Activated CD8-positive, alpha-beta T cell treated with anti-CD3 and anti-CD28 coated beads for 36 hours (primary cell): ENCODE data around the gene SIGLEC14. TPM values are rescaled to one million over a fixed set of nuclear protein-coding genes. Genes with fewer than 3 reads are reported as not detected.
"Not testable (repeated sequence)": the region's sequence is repeated elsewhere in the genome, so short reads cannot be mapped to it uniquely, and the experiment has no call there.

ENCODE experiments used
- ATAC-seq: fragments of 200-7000 bp; cut with Tn5 transposase; one replicate; pipeline ENCODE4 v1.10.0; 2021; ENCODE audit warnings: mild to moderate bottlenecking, moderate library complexity
- CTCF ChIA-PET: fragments of 350-600 bp; sonication (Branson Sonifier 250); formaldehyde crosslinking; loops from one replicate; lab custom pipeline; 2021; ENCODE audit warnings: antibody characterized with exemption; lab: Charles Lee
- POLR2A ChIA-PET: fragments of 350-600 bp; sonication (Branson Sonifier 250); formaldehyde crosslinking; loops from one replicate; lab custom pipeline; 2021; ENCODE audit warnings: antibody characterized with exemption; lab: Charles Lee
- DNase-seq: peaks from one replicate; pipeline ENCODE4 v3.0.0-alpha.2; 2020
- H3K27ac Mint-ChIP-seq: one replicate; pipeline ENCODE4 v1.8.0; 2021; ENCODE audit warnings: mild to moderate bottlenecking, mixed read lengths
- H3K27me3 Mint-ChIP-seq: one replicate; pipeline ENCODE4 v1.8.0; 2021; ENCODE audit warnings: mixed read lengths
- H3K36me3 Mint-ChIP-seq: one replicate; pipeline ENCODE4 v1.8.0; 2021; ENCODE audit warnings: low read depth, mixed read lengths
- H3K4me1 Mint-ChIP-seq: one replicate; pipeline ENCODE4 v1.8.0; 2021; ENCODE audit warnings: low read depth, mixed read lengths
- H3K4me3 Mint-ChIP-seq: one replicate; pipeline ENCODE4 v1.8.0; 2021; ENCODE audit warnings: mild to moderate bottlenecking, moderate library complexity, mixed read lengths
- H3K9me3 Mint-ChIP-seq: one replicate; pipeline ENCODE4 v1.8.0; 2021; ENCODE audit warnings: mixed read lengths
- intact Hi-C: fragments of 100-400 bp; cut with micrococcal nuclease; formaldehyde crosslinking; loops from one replicate; pipeline ENCODE4 v1.10.0; 2022
- total RNA-seq, 2 experiments: library from RNA; stranded (reverse); gene quantifications; one replicate each; pipeline ENCODE4 v1.2.3, GENCODE V29; 2021
- TF ChIP-seq, protein P1 (sequence below): fragments of 200-600 bp; IDR thresholded peaks from one replicate; pipeline ENCODE4 v1.8.0; 2022; ENCODE audit warnings: antibody characterized with exemption, mild to moderate bottlenecking

Gene SIGLEC14, protein sequence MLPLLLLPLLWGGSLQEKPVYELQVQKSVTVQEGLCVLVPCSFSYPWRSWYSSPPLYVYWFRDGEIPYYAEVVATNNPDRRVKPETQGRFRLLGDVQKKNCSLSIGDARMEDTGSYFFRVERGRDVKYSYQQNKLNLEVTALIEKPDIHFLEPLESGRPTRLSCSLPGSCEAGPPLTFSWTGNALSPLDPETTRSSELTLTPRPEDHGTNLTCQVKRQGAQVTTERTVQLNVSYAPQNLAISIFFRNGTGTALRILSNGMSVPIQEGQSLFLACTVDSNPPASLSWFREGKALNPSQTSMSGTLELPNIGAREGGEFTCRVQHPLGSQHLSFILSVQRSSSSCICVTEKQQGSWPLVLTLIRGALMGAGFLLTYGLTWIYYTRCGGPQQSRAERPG
- not detected for total RNA-seq

DNA sequence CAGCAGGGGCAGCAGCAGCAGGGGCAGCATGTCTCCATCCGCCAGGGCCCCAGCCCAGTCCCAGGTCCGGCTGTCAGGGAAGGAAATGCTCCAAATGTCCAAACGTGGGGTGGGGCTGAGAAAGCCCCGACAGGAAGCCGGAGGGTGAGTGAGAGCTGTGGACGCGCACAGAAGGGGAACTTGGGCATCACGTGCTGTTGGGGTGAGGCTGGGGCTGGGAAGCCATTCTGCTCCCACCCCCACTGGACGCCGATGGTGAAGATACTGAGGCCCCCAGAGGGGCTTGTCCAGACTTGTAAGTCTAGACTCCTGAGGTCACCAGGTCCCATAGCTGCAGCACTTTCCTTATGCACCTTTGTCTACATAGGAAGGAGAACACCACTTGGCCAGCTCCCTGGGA lies at the start of gene SIGLEC14:
Gene SIGLEC14, minus strand, starts transcription at position 96 of the 400 bp plus-strand sequence. Its CDS starts 66 bp downstream, at position 30.
- H3K9me3 Mint-ChIP-seq, H3K4me3 Mint-ChIP-seq, ATAC-seq, POLR2A ChIA-PET, H3K27ac Mint-ChIP-seq, H3K4me1 Mint-ChIP-seq, H3K36me3 Mint-ChIP-seq, DNase-seq, intact Hi-C loops: not testable (repeated sequence)
- CTCF ChIA-PET, result interaction anchor here (2.4 kb wide), 1 partner anchor 174 kb away, joined by 6 read pairs; no protein-coding TSS in a partner anchor
- H3K27me3 Mint-ChIP-seq, result peaks cover 28% of the 10 kb centered on the region

DNA sequence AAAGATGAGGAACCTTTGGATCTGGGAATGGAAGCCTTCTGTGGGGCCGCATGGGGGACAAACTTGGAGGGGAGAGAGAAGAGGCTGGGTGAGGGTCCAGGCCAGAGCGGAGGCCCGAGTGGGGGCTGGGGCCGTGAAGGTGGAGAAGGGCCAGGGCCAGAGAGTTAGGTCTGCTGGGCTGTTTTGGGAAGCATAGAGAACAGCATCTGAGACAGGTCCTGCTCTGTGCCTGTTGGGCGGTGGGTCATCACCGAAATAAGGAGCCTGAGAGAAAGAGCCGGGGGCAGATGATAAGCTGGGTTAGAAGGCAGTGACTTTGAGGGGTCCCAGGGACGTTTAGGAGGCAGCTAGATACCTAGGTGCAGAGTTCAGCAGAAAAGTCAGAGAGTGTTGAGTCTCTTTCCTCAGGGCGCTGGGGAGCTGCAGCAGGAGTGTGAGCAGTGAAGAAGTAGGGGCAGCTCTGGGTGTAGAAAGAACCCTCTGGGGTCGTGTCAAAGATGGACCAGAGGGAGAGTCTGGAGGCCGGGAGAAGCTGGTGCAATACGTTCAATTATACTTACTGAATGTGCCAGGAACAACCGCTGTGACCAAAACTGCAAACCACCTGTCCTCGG lies 49.2 kb upstream of the SIGLEC14 start:
- TF ChIP-seq, protein P1, sequence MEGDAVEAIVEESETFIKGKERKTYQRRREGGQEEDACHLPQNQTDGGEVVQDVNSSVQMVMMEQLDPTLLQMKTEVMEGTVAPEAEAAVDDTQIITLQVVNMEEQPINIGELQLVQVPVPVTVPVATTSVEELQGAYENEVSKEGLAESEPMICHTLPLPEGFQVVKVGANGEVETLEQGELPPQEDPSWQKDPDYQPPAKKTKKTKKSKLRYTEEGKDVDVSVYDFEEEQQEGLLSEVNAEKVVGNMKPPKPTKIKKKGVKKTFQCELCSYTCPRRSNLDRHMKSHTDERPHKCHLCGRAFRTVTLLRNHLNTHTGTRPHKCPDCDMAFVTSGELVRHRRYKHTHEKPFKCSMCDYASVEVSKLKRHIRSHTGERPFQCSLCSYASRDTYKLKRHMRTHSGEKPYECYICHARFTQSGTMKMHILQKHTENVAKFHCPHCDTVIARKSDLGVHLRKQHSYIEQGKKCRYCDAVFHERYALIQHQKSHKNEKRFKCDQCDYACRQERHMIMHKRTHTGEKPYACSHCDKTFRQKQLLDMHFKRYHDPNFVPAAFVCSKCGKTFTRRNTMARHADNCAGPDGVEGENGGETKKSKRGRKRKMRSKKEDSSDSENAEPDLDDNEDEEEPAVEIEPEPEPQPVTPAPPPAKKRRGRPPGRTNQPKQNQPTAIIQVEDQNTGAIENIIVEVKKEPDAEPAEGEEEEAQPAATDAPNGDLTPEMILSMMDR, result no peak
- peaks cover 2% of the 10 kb centered on the region for H3K9me3 Mint-ChIP-seq
- no peaks in the 10 kb centered on the region for H3K27me3 Mint-ChIP-seq
- no peak overlapping the region for H3K4me3 Mint-ChIP-seq
- H3K27ac Mint-ChIP-seq, result no peak overlapping the region
- H3K4me1 Mint-ChIP-seq, result peaks cover 4% of the 10 kb centered on the region
- ChIA-PET CTCF (interaction anchor here (1.2 kb wide), 1 partner anchor 9 kb away, joined by 4 read pairs; no protein-coding TSS in a partner anchor), POLR2A (no interaction called here)
- intact Hi-C loops, result no loop called here
- no peak for ATAC-seq
- DNase-seq, result no peak
- no peaks in the 10 kb centered on the region for H3K36me3 Mint-ChIP-seq

DNA sequence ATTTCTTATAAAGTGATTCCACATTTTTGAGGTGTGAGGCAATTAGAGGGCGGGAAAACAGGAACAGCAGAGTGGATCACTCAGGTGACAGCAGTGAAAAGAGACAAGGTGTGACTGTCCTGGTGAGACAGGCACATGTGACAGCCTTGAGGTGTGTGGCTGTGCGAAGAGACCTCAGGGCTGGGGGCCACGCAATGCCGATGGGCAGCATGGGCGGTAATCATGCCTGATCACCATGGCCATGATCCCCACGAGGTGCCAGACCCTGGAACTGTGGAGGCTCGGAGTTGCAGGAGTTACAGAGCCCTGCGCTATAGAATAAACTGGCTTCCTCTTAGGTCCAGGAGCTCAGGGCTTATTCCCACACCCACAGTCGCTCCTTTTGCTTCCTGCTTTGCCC lies 48.5 kb upstream of the SIGLEC14 start:
- DNase-seq (no peak), ATAC-seq (no peak)
- CTCF ChIA-PET, result interaction anchor here (1.2 kb wide), 1 partner anchor 9 kb away, joined by 4 read pairs; no protein-coding TSS in a partner anchor
- Mint-ChIP-seq H3K36me3 (no peaks in the 10 kb centered on the region), H3K27ac (no peak overlapping the region), H3K4me3 (no peak overlapping the region), H3K4me1 (peaks cover 8% of the 10 kb centered on the region), H3K27me3 (no peaks in the 10 kb centered on the region), H3K9me3 (no peaks in the 10 kb centered on the region)
- POLR2A ChIA-PET, result interaction anchor here (1.0 kb wide), 1 partner anchor 26 kb away, joined by 3 read pairs; no protein-coding TSS in a partner anchor
- intact Hi-C loops, result no loop called here
- TF ChIP-seq, protein P1, result no peak

DNA sequence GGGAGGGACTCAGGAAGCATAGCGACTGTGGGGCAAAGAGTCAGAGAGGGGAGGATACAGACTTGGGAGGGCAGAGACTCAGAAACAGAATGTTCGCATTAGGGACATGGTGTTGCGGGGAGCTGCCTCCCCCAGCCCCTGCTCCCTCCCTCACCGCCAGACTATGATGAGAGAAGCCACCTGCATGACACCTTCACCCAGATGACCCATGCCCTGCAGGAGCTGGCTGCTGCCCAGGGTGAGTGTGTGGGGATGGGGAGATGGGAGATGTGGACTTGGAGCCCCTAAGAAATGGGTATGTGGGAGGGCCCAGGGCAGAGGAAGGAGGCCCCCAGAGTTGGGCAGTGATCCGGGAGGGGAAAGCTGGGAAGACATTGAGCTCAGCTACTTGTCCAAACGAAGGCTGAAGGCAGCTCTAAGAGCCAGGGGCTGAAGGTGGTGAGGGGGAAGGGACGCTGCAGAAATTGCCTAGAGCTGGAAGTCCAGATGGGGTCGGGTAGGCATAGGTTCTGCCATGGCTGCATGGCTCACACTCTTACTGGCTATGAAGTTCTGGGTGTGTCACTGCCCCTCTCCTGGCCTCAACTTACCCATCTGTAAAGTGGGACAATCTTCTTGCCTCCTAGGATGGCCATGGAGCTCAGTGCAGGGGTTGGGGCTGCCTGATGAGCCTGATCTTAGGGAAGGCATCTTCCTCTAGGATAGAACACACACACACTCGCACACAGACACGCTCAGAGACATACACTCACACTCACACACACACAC lies 47.9 kb upstream of the SIGLEC14 start:
- H3K9me3 Mint-ChIP-seq, result no peaks in the 10 kb centered on the region
- TF ChIP-seq, protein P1, result no peak
- CTCF ChIA-PET, result no interaction called here
- DNase-seq (no peak), ATAC-seq (no peak)
- intact Hi-C loops, result no loop called here
- POLR2A ChIA-PET, result interaction anchor here (1.0 kb wide), 1 partner anchor 25 kb away, joined by 3 read pairs; no protein-coding TSS in a partner anchor
- no peak overlapping the region for H3K27ac Mint-ChIP-seq
- H3K27me3 Mint-ChIP-seq, result no peaks in the 10 kb centered on the region
- no peak overlapping the region for H3K4me3 Mint-ChIP-seq
- peaks cover 11% of the 10 kb centered on the region for H3K4me1 Mint-ChIP-seq
- no peaks in the 10 kb centered on the region for H3K36me3 Mint-ChIP-seq

DNA sequence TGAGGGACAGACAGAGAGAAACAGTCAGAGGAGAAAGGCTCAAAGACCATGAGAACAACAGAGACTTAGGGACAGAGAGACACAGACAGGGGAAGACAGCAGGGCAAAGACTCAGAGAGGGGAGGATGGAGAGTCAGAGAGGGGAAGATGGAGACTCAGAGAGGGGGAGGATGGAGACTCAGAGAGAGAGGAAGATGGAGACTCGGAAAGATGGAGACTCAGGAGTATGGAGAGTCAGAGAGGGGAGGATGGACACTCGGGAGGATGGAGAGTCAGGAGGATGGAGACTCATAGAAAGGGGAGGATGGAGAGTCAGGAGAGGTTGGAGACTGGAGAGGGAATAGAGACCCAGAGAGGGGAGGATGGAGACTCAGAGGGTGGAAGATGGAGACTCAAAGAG lies 47.2 kb upstream of the SIGLEC14 start:
- DNase-seq, result no peak
- ChIA-PET POLR2A (interaction anchor here (1.0 kb wide), 1 partner anchor 25 kb away, joined by 3 read pairs; no protein-coding TSS in a partner anchor), CTCF (no interaction called here)
- H3K36me3 Mint-ChIP-seq, result no peaks in the 10 kb centered on the region
- intact Hi-C loops, result no loop called here
- no peak overlapping the region for H3K4me3 Mint-ChIP-seq
- TF ChIP-seq, protein P1, result no peak
- no peaks in the 10 kb centered on the region for H3K27me3 Mint-ChIP-seq
- no peak for ATAC-seq
- H3K27ac Mint-ChIP-seq, result no peak overlapping the region
- peaks cover 11% of the 10 kb centered on the region for H3K4me1 Mint-ChIP-seq
- H3K9me3 Mint-ChIP-seq, result no peaks in the 10 kb centered on the region
